ENCODE measurements around the gene UGT2B10. TPM values are rescaled to one million over a fixed set of nuclear protein-coding genes. Genes with fewer than 3 reads are reported as not detected.

The UGT2B10 gene
- not detected in 2 replicates for total RNA-seq

GRCh38 chr4:68815617-68816409 is at the start of gene UGT2B10:
UGT2B10 (plus strand) TSS chr4:68815994; CDS start chr4:68816020, 26 bp downstream.

Other genes starting within 250 kb of the UGT2B10 start
- gene UGT2B17, start 239.7 kb upstream of the UGT2B10 start, total RNA-seq: not detected in 2 replicates
- gene UGT2B15, start 145.3 kb upstream of the UGT2B10 start, total RNA-seq: not detected in 2 replicates
- not detected in 2 replicates for gene UGT2A3, start 135.8 kb downstream of the UGT2B10 start, total RNA-seq

All from mammary microvascular endothelial cell (primary cell).